Fibroblast of peridontal ligament (primary cell): ENCODE data around the gene RAB33B.
"Not testable (repeated sequence)": the region's sequence is repeated elsewhere in the genome, so short reads cannot be mapped to it uniquely, and the experiment has no call there.

Experiments
- DNase-seq: peaks from one replicate; pipeline ENCODE4 v3.0.0-alpha.2; 2010; ENCODE audit errors: extremely low read depth

The RAB33B gene

GRCh38 chr4:139461022-139461628 lies 7.2 kb downstream of the RAB33B start:
- no peak for DNase-seq

- not testable (repeated sequence) for DNase-seq
Measured at GRCh38 chr4:139464512-139464911, 10.6 kb downstream of the RAB33B start.

- no peak for DNase-seq
Measured at GRCh38 chr4:139465922-139466321, 12.0 kb downstream of the RAB33B start.

GRCh38 chr4:139468756-139469155 lies 14.8 kb downstream of the RAB33B start:
- not testable (repeated sequence) for DNase-seq

- DNase-seq = no peak
Measured at GRCh38 chr4:139469216-139469615, 15.3 kb downstream of the RAB33B start.

GRCh38 chr4:139469869-139470268 lies 15.9 kb downstream of the RAB33B start:
- DNase-seq = no peak

- DNase-seq = no peak
Measured at GRCh38 chr4:139470295-139470694, 16.4 kb downstream of the RAB33B start.

GRCh38 chr4:139470997-139471665 lies 17.2 kb downstream of the RAB33B start:
- DNase-seq = no peak

- DNase-seq = no peak
Measured at GRCh38 chr4:139472852-139473251, 18.9 kb downstream of the RAB33B start.

- no peak for DNase-seq
Measured at GRCh38 chr4:139476363-139476762, 22.4 kb downstream of the RAB33B start.

GRCh38 chr4:139481465-139481864 lies 27.5 kb downstream of the RAB33B start:
- DNase-seq = no peak

GRCh38 chr4:139483000-139483399 lies 29.1 kb downstream of the RAB33B start:
- DNase-seq = no peak

- DNase-seq = no peak
Measured at GRCh38 chr4:139484783-139485311, 30.9 kb downstream of the RAB33B start.

- no peak for DNase-seq
Measured at GRCh38 chr4:139488442-139488841, 34.5 kb downstream of the RAB33B start.

GRCh38 chr4:139489638-139490037 lies 35.7 kb downstream of the RAB33B start:
- DNase-seq = no peak

GRCh38 chr4:139492429-139492828 lies 38.5 kb downstream of the RAB33B start:
- no peak for DNase-seq

GRCh38 chr4:139493176-139493575 lies 39.3 kb downstream of the RAB33B start:
- no peak for DNase-seq

- DNase-seq = no peak
Measured at GRCh38 chr4:139499186-139499585, 45.3 kb downstream of the RAB33B start.

GRCh38 chr4:139501117-139501516 lies 47.2 kb downstream of the RAB33B start:
- peak; percentile 69 for DNase-seq

- DNase-seq = no peak
Measured at GRCh38 chr4:139501527-139501926, 47.6 kb downstream of the RAB33B start.

GRCh38 chr4:139501927-139502899 lies 48.3 kb downstream of the RAB33B start:
- DNase-seq = peak; percentile 30

GRCh38 chr4:139503622-139504166 lies 49.8 kb downstream of the RAB33B start:
- no peak for DNase-seq
